Keratinocyte (primary cell): Measurements from ENCODE around the gene SLC66A1. TPM values are rescaled to one million over a fixed set of nuclear protein-coding genes. Genes with fewer than 3 reads are reported as not detected.
A peak's percentile ranks its signal among the peaks of the same experiment; 100 is the strongest.

Experiments used
- DNase-seq: peaks from one replicate; pipeline ENCODE4 v3.0.0-alpha.2; 2011; ENCODE audit warnings: low read depth, missing footprints, low spot score
- FAIRE-seq: peaks from 2 replicates; lab custom pipeline; 2011; peaks lifted over from hg19 to GRCh38; lab: Jason Lieb, UNC
- H2AFZ ChIP-seq: 2 replicates; pipeline ENCODE4 v1.6.0; 2012; ENCODE audit warnings: low read length, control low read depth, inconsistent platforms; ENCODE audit not compliant: control insufficient read depth
- H3K27ac ChIP-seq: 2 replicates; pipeline ENCODE4 v1.5.1; 2011; ENCODE audit warnings: low read length; ENCODE audit not compliant: control insufficient read depth, insufficient read depth
- H3K27me3 ChIP-seq: 3 replicates; pipeline ENCODE4 v1.6.0; 2011; ENCODE audit warnings: low read length; ENCODE audit not compliant: control insufficient read depth, insufficient read depth; ENCODE audit errors: extremely low read depth
- H3K36me3 ChIP-seq, 2 experiments: 2 replicates in 1 of 2; 3 replicates in 1 of 2; pipeline ENCODE4 v1.5.1; 2011; ENCODE audit warnings: low read length in 2 of 2, mild to moderate bottlenecking in 1 of 2; ENCODE audit not compliant: control insufficient read depth in 2 of 2, insufficient read depth in 2 of 2; ENCODE audit errors: extremely low read depth in 1 of 2
- H3K4me1 ChIP-seq: 3 replicates; pipeline ENCODE4 v1.5.1; 2011; ENCODE audit warnings: low read length; ENCODE audit not compliant: control insufficient read depth, insufficient read depth; ENCODE audit errors: extremely low read depth
- H3K4me2 ChIP-seq: 3 replicates; pipeline ENCODE4 v1.6.0; 2011; ENCODE audit warnings: low read depth, low read length; ENCODE audit not compliant: control insufficient read depth, insufficient read depth; ENCODE audit errors: extremely low read depth
- H3K4me3 ChIP-seq, 3 experiments: fragments of 200-600 bp in 1 of 3; sonication (generic) in 1 of 3; 2 replicates in 2 of 3; 3 replicates in 1 of 3; pipeline ENCODE4 v1.5.1; 2011 to 2016; ENCODE audit warnings: low read length in 3 of 3, mild to moderate bottlenecking in 3 of 3, control low read depth in 2 of 3, inconsistent platforms in 1 of 3, low read depth in 1 of 3, mixed read lengths in 1 of 3, mixed run types in 1 of 3, moderate library complexity in 1 of 3; ENCODE audit not compliant: control insufficient read depth in 2 of 3, insufficient read depth in 2 of 3; ENCODE audit errors: extremely low read depth in 1 of 3
- H3K79me2 ChIP-seq: 2 replicates; pipeline ENCODE4 v1.6.0; 2012; ENCODE audit warnings: low read length; ENCODE audit not compliant: control insufficient read depth, insufficient read depth
- H3K9ac ChIP-seq: 3 replicates; pipeline ENCODE4 v1.6.0; 2011; ENCODE audit warnings: low read length; ENCODE audit not compliant: control insufficient read depth, insufficient read depth; ENCODE audit errors: extremely low read depth
- H3K9me1 ChIP-seq: 3 replicates; pipeline ENCODE4 v1.6.0; 2011; ENCODE audit warnings: low read length; ENCODE audit not compliant: control insufficient read depth, insufficient read depth; ENCODE audit errors: extremely low read depth
- H3K9me3 ChIP-seq: 2 replicates; pipeline ENCODE4 v1.5.1; 2012; ENCODE audit warnings: low read depth, low read length; ENCODE audit not compliant: control insufficient read depth
- H4K20me1 ChIP-seq: 3 replicates; pipeline ENCODE4 v1.6.0; 2011; ENCODE audit warnings: low read length; ENCODE audit not compliant: control insufficient read depth, insufficient read depth; ENCODE audit errors: extremely low read depth
- CTCF ChIP-seq, 3 experiments: IDR thresholded peaks in 1 of 3; conservative IDR thresholded peaks in 1 of 3; optimal IDR thresholded peaks in 1 of 3; 2 replicates in 2 of 3; 3 replicates in 1 of 3; pipeline versions ENCODE3 to v1.5.1; 2011; ENCODE audit warnings: low read length in 3 of 3, mild to moderate bottlenecking in 3 of 3, moderate library complexity in 2 of 3, control low read depth in 1 of 3, inconsistent platforms in 1 of 3; ENCODE audit not compliant: insufficient read depth in 2 of 3; ENCODE audit errors: extremely low read depth in 1 of 3
- EZH2 ChIP-seq: IDR thresholded peaks from one replicate; pipeline ENCODE4 v1.6.1; 2012; ENCODE audit warnings: inconsistent platforms, mild to moderate bottlenecking, low read length, moderate library complexity
- dilution Hi-C: fragments of 300-500 bp; cut with MboI; formaldehyde crosslinking; loops from one replicate; pipeline ENCODE4 v1.7.0; 2020; ENCODE audit warnings: low sequenced_read_pairs; ENCODE audit not compliant: extremely low pct_ligation_motif_present
- polyA plus RNA-seq, 5 experiments: library from polyadenylated mRNA; depleted of rRNA in 3 of 5; stranded (reverse) in 3 of 5; stranded (forward) in 1 of 5; unstranded in 1 of 5; fragments of >200 nt; gene quantifications; 1 replicate in 1 of 5; 2 replicates in 3 of 5; 3 replicates in 1 of 5; pipeline versions ENCODE4 v1.2.1 to v1.2.3, GENCODE V29; 2011 to 2012; ENCODE audit warnings: missing spikeins in 2 of 5, low read depth in 1 of 5, low replicate concordance in 1 of 5

Gene SLC66A1
- polyA plus RNA-seq, 1 donor (not counting 4 experiments of a cell fraction or from before 2014, with no cell fraction given) = 8.0 TPM

GRCh38 chr1:19313636-19313959 lies 1.5 kb downstream of the SLC66A1 start:
- peaks cover 2 to 7% of the 10 kb centered on the region in 2 experiments for H3K36me3 ChIP-seq
- DNase-seq (no peak), FAIRE-seq (no peak)
- H3K9ac ChIP-seq = no peak overlapping the region
- dilution Hi-C loops = no loop called here
- no peak overlapping the region for H2AFZ ChIP-seq
- no peaks in the 10 kb centered on the region for H3K27me3 ChIP-seq
- TF ChIP-seq EZH2 = no peak
- TF ChIP-seq CTCF (optimal IDR thresholded peaks at IDR 0.05 in 1 of 3, IDR thresholded peaks at IDR 0.05 in 1 of 3, conservative IDR thresholded peaks at IDR 0.05 in 1 of 3; ENCODE audit: extremely low read depth in 1 of 3, insufficient read depth in 2 of 3, low read length in 3 of 3) = no peak
- no peaks in the 10 kb centered on the region for H3K9me1 ChIP-seq
- no peak overlapping the region for H3K4me3 ChIP-seq
- H4K20me1 ChIP-seq = no peaks in the 10 kb centered on the region
- no peaks in the 10 kb centered on the region for H3K9me3 ChIP-seq
- H3K4me1 ChIP-seq = peaks cover 42% of the 10 kb centered on the region
- H3K79me2 ChIP-seq = peaks cover 14% of the 10 kb centered on the region
- no peak overlapping the region for H3K27ac ChIP-seq
- no peak overlapping the region for H3K4me2 ChIP-seq

- dilution Hi-C loops = no loop called here
- H3K79me2 ChIP-seq = peaks cover 14% of the 10 kb centered on the region
- H3K9me3 ChIP-seq = no peaks in the 10 kb centered on the region
- H3K27ac ChIP-seq = no peak overlapping the region
- peaks cover 46% of the 10 kb centered on the region for H3K4me1 ChIP-seq
- H3K36me3 ChIP-seq = peaks cover 2 to 7% of the 10 kb centered on the region in 2 experiments
- peaks cover 3% of the 10 kb centered on the region for H4K20me1 ChIP-seq
- no peak overlapping the region for H3K9ac ChIP-seq
- peaks cover 2% of the 10 kb centered on the region for H3K9me1 ChIP-seq
- no peaks in the 10 kb centered on the region for H3K27me3 ChIP-seq
- no peak for TF ChIP-seq CTCF (optimal IDR thresholded peaks at IDR 0.05 in 1 of 3, IDR thresholded peaks at IDR 0.05 in 1 of 3, conservative IDR thresholded peaks at IDR 0.05 in 1 of 3; ENCODE audit: extremely low read depth in 1 of 3, insufficient read depth in 2 of 3, low read length in 3 of 3)
- TF ChIP-seq EZH2 = no peak
- DNase-seq (no peak), FAIRE-seq (peak; percentile 72)
- H2AFZ ChIP-seq = no peak overlapping the region
- no peak overlapping the region for H3K4me2 ChIP-seq
- H3K4me3 ChIP-seq = no peak overlapping the region
Measured at GRCh38 chr1:19313961-19314882, 2.1 kb downstream of the SLC66A1 start.
